ENCODE measurements around the gene PTPN2. TPM values are rescaled to one million over a fixed set of nuclear protein-coding genes. Genes with fewer than 3 reads are reported as not detected.

The PTPN2 gene
- total and polyA plus RNA-seq, 2 donors (not counting 1 experiment from before 2014, with no cell fraction given): 41.2 to 75.5 TPM

- Histone ChIP-seq H2AFZ (ENCODE audit: insufficient read depth, low read depth, low read length, poor library complexity, severe bottlenecking) (no peak overlapping the region), H3K4me1 (ENCODE audit: control insufficient read depth in 2 of 2, insufficient read depth in 2 of 2, low read length in 2 of 2) (peaks cover 12 to 20% of the 10 kb centered on the region in 2 donors), H3K4me2 (replicated peaks; ENCODE audit: low read depth, low read length, poor library complexity, severe bottlenecking) (no peak overlapping the region), H3K9ac (ENCODE audit: low read length) (no peak overlapping the region), H3K4me3 (ENCODE audit: control extremely low read depth in 1 of 5, extremely low read depth in 1 of 5, insufficient read depth in 1 of 5, low read depth in 2 of 5, low read length in 4 of 5) (no peak overlapping the region), H3K27ac (ENCODE audit: low read length in 2 of 2) (no peak overlapping the region), H3K27me3 (replicated peaks in 1 of 4; ENCODE audit: control extremely low read depth in 1 of 4, control insufficient read depth in 3 of 4, insufficient read depth in 4 of 4, low read length in 3 of 4) (peaks cover 0 to 26% (median 2%) of the 10 kb centered on the region in 4 experiments), H3K79me2 (ENCODE audit: control insufficient read depth, insufficient read depth, low read length) (no peaks in the 10 kb centered on the region), H4K20me1 (ENCODE audit: control insufficient read depth, insufficient read depth, low read length, poor library complexity, severe bottlenecking) (no peaks in the 10 kb centered on the region), H3K36me3 (replicated peaks in 1 of 2; ENCODE audit: control extremely low read depth in 1 of 2, control insufficient read depth in 1 of 2, extremely low read depth in 1 of 2, insufficient read depth in 2 of 2, low read length in 1 of 2) (no peaks in the 10 kb centered on the region), H3K9me3 (ENCODE audit: control extremely low read depth in 1 of 3, control insufficient read depth in 2 of 3, insufficient read depth in 1 of 3, low read length in 2 of 3) (no peaks in the 10 kb centered on the region)
- no peak overlapping the region for H3K27ac Mint-ChIP-seq
- ATAC-seq (ENCODE audit: low read depth): no peak
- TF ChIP-seq CTCF (IDR thresholded peaks at IDR 0.05): no peak
- TF ChIP-seq EZH2 (IDR thresholded peaks at IDR 0.05; ENCODE audit: borderline replicate concordance, insufficient read depth, low read depth, low read length, poor library complexity, severe bottlenecking): no peak
- POLR2A ChIA-PET: no interaction called here
- intact Hi-C loops (cut with micrococcal nuclease): loop anchor here (5.0 kb wide), 1 partner anchor 410 kb away; no protein-coding TSS in a partner anchor
- DNase-seq: no peak
- H3K27me3 Mint-ChIP-seq: peaks cover 27% of the 10 kb centered on the region
- peaks cover 17% of the 10 kb centered on the region for H3K4me1 Mint-ChIP-seq
- no peaks in the 10 kb centered on the region for H3K9me3 Mint-ChIP-seq (ENCODE audit: insufficient read depth)
- no peak overlapping the region for H3K4me3 Mint-ChIP-seq
- 100% methylated on average over 2 of the region's 8 CpGs for WGBS (ENCODE audit: insufficient coverage)
- CTCF ChIA-PET: interaction anchor here (0.6 to 1.6 kb wide), 3 partner anchors 147 to 187 kb away, joined by 4 to 7 read pairs (median 5); no protein-coding TSS in a partner anchor
Observed at GRCh38 chr18:12747530-12748315, 136.3 kb downstream of the PTPN2 start.

Measured in B cell (primary cell).